Mammary microvascular endothelial cell (primary cell): ENCODE data around the gene OR5T2. TPM values are rescaled to one million over a fixed set of nuclear protein-coding genes. Genes with fewer than 3 reads are reported as not detected.

ENCODE experiments used
- total RNA-seq: library from RNA; depleted of rRNA; stranded (reverse); fragments of >200 nt; gene quantifications from 2 replicates; pipeline ENCODE4 v1.2.3, GENCODE V29; 2015

The OR5T2 gene
- not detected in 2 replicates for total RNA-seq

DNA sequence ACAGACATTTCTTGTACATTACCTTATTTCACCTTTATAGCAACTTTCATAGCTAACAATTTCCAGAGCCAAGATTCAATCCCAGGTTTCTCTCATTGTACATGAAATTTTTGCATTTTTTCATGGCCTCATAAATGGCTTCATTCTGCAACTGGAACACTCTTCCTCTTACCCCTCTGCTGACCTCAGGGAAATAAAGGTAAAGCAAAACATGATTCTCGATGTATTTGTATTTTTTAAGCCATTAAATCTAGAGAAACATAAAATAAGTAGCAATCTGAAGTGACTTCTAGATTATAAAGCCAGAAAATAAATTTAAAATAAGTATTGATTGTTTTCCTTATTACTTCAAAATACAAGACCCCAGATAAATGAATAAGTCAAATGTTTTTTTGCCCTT lies at the start of gene OR5T2:
OR5T2 (minus strand) TSS at position 101 of the 400 bp plus-strand sequence. CDS start 1,193 bp downstream, outside the sequence.

DNA sequence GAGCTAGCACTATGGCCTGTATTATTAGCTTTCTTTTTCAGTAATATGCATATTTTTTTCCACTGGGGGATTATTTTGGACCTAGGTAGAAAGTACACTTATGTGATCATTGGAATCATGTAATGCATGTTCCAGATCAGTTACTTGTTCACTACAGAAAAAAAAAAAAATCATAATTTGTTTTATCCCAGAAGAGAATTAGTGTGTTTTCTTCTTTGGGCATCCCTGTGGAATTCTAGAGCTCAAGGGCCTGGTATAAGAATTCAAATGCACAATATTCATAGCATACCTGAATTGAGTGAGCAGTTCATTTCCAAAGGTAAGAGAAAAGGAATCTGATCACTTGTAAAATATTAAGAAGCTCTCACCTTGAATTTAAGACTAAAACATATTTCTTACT lies 39.8 kb upstream of the OR5T2 start, which contains the start of gene OR5T1:
OR5T1 (plus strand) TSS at position 301 of the 400 bp plus-strand sequence. CDS start 1,485 bp downstream, outside the sequence.

DNA sequence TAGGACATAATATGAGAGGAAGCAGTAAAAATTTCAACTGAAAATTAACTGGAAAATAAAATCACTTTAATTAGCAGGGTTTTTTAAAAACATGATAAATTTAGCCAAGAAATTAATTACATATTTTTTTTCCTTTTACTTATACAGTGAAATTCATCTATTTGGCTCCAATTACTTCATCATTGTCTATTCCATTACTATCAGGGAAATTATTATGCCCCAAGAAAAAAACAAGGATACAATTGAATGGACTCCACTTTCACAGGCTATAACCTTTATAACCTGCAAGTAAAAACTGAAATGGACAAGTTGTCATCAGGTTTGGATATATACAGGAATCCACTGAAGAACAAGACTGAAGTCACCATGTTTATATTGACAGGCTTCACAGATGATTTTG lies 17.9 kb upstream of the OR5T2 start, which contains the start of gene OR5T3:
OR5T3 (plus strand) TSS at position 301 of the 400 bp plus-strand sequence; CDS start at position 301, 0 bp downstream.

Other genes with a start within 250 kb of the OR5T2 start
- not detected in 2 replicates for gene OR5F1, start 239.6 kb downstream of the OR5T2 start, total RNA-seq
- not detected in 2 replicates for gene OR5AS1, start 206.6 kb downstream of the OR5T2 start, total RNA-seq
- not detected in 2 replicates for gene OR8I2, start 140.9 kb downstream of the OR5T2 start, total RNA-seq
- gene OR8H2, start 130.6 kb downstream of the OR5T2 start, total RNA-seq = not detected in 2 replicates
- gene OR8H3, start 111.9 kb downstream of the OR5T2 start, total RNA-seq = not detected in 2 replicates
- gene OR8J3, start 94.1 kb downstream of the OR5T2 start, total RNA-seq = not detected in 2 replicates
- gene OR8K5, start 73.9 kb downstream of the OR5T2 start, total RNA-seq = not detected in 2 replicates
- not detected in 2 replicates for gene OR5J2, start 57.6 kb downstream of the OR5T2 start, total RNA-seq
- gene OR5T3, start 18.0 kb upstream of the OR5T2 start, total RNA-seq = not detected in 2 replicates
- not detected in 2 replicates for gene OR5T1, start 39.9 kb upstream of the OR5T2 start, total RNA-seq
- gene OR8H1, start 58.0 kb upstream of the OR5T2 start, total RNA-seq = not detected in 2 replicates
- not detected in 2 replicates for gene OR8K3, start 80.9 kb upstream of the OR5T2 start, total RNA-seq
- not detected in 2 replicates for gene OR8K1, start 111.8 kb upstream of the OR5T2 start, total RNA-seq
- not detected in 2 replicates for gene OR8J1, start 120.0 kb upstream of the OR5T2 start, total RNA-seq
- gene OR8U1, start 141.4 kb upstream of the OR5T2 start, total RNA-seq = not detected in 2 replicates
- not detected in 2 replicates for gene OR5AL1, start 178.4 kb upstream of the OR5T2 start, total RNA-seq
- not detected in 2 replicates for gene OR5M3, start 239.1 kb upstream of the OR5T2 start, total RNA-seq